ENCODE data around the gene EPN2.

EPN2 gene

DNA sequence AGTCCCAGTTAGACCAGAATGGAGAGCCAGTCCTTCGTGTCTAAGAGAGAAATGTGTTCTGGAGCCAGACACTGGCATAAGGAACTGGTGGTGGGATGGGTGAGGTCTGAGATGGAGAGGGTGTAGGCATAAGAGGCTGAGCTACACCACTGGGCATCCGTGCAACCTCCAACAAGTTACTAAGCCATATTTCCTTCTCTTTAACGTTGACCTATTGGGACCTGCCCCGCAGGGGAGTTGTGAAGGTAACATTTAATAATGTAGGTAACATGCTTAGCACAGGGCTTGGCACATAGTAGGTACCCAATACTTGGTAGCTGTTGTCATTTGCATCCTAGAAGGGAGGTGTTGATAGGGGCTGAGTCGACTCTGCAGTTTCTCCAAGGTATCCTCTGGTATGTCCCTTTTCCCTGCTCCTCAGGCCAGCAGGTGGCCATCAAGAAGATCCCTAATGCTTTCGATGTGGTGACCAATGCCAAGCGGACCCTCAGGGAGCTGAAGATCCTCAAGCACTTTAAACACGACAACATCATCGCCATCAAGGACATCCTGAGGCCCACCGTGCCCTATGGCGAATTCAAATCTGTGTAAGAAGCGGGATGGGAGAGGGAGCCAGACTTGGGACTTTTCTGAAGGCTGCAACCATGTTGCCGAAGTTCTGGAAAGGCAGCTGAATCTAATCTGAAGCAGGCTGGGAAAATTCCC lies 142.3 kb downstream of the EPN2 start:
- DNase-seq: peak in 3 of 42 donors; percentile 6 to 22 (median 22)
- intact Hi-C loops (cut with DNase I): no loop called here

DNA sequence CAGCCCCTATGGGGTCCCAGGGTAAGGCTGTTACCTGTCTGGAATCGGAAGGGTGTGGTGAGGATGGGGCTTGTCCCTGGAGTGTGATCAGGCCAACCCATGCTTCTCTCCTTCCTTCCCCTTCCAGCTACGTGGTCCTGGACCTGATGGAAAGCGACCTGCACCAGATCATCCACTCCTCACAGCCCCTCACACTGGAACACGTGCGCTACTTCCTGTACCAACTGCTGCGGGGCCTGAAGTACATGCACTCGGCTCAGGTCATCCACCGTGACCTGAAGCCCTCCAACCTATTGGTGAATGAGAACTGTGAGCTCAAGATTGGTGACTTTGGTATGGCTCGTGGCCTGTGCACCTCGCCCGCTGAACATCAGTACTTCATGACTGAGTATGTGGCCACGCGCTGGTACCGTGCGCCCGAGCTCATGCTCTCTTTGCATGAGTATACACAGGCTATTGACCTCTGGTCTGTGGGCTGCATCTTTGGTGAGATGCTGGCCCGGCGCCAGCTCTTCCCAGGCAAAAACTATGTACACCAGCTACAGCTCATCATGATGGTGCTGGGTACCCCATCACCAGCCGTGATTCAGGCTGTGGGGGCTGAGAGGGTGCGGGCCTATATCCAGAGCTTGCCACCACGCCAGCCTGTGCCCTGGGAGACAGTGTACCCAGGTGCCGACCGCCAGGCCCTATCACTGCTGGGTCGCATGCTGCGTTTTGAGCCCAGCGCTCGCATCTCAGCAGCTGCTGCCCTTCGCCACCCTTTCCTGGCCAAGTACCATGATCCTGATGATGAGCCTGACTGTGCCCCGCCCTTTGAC lies 143.5 kb downstream of the EPN2 start:
- intact Hi-C loops (cut with DNase I): no loop called here
- DNase-seq: peak in 3 of 42 donors; percentile 5 to 39 (median 16)

DNA sequence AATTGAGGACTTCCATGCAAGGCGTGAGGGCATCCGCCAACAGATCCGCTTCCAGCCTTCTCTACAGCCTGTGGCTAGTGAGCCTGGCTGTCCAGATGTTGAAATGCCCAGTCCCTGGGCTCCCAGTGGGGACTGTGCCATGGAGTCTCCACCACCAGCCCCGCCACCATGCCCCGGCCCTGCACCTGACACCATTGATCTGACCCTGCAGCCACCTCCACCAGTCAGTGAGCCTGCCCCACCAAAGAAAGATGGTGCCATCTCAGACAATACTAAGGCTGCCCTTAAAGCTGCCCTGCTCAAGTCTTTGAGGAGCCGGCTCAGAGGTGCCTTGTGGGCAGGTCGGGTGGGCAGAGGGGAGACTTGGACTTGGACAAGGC lies 144.2 kb downstream of the EPN2 start:
- intact Hi-C loops (cut with DNase I): no loop called here
- no peak for DNase-seq

DNA sequence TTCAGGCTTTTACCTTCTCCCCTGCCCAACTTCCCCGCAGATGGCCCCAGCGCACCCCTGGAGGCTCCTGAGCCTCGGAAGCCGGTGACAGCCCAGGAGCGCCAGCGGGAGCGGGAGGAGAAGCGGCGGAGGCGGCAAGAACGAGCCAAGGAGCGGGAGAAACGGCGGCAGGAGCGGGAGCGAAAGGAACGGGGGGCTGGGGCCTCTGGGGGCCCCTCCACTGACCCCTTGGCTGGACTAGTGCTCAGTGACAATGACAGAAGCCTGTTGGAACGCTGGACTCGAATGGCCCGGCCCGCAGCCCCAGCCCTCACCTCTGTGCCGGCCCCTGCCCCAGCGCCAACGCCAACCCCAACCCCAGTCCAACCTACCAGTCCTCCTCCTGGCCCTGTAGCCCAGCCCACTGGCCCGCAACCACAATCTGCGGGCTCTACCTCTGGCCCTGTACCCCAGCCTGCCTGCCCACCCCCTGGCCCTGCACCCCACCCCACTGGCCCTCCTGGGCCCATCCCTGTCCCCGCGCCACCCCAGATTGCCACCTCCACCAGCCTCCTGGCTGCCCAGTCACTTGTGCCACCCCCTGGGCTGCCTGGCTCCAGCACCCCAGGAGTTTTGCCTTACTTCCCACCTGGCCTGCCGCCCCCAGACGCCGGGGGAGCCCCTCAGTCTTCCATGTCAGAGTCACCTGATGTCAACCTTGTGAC lies 144.7 kb downstream of the EPN2 start:
- peak in 2 of 42 donors; percentile 9 to 33 for DNase-seq
- intact Hi-C loops (cut with DNase I): no loop called here

DNA sequence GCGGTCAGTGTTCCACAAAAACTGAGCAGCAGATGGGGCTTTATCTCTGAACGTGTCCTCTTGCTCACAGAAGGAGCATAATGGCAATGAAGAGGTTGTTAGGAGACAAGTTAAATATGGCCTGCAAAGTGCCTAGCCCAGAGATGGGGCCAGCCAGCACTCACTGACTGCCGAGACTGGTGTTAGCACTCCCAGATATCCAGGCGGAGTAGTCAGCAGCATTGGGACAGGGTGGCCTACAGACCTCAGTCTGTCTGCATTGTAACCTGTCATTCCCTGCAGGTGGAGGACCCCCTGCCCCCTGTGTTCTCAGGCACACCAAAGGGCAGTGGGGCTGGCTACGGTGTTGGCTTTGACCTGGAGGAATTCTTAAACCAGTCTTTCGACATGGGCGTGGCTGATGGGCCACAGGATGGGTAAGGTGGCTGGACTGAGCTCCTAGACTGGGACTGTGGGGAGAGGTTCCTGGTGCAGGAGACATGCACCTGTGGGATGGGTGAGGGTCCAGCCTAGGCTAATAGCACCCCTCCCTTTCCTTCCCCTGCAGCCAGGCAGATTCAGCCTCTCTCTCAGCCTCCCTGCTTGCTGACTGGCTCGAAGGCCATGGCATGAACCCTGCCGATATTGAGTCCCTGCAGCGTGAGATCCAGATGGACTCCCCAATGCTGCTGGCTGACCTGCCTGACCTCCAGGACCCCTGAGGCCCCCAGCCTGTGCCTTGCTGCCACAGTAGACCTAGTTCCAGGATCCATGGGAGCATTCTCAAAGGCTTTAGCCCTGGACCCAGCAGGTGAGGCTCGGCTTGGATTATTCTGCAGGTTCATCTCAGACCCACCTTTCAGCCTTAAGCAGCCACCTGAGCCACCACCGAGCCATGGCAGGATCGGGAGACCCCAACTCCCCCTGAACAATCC lies 145.6 kb downstream of the EPN2 start:
- intact Hi-C loops (cut with DNase I): no loop called here
- DNase-seq: peak in 2 of 42 donors; percentile 8 to 23

DNA sequence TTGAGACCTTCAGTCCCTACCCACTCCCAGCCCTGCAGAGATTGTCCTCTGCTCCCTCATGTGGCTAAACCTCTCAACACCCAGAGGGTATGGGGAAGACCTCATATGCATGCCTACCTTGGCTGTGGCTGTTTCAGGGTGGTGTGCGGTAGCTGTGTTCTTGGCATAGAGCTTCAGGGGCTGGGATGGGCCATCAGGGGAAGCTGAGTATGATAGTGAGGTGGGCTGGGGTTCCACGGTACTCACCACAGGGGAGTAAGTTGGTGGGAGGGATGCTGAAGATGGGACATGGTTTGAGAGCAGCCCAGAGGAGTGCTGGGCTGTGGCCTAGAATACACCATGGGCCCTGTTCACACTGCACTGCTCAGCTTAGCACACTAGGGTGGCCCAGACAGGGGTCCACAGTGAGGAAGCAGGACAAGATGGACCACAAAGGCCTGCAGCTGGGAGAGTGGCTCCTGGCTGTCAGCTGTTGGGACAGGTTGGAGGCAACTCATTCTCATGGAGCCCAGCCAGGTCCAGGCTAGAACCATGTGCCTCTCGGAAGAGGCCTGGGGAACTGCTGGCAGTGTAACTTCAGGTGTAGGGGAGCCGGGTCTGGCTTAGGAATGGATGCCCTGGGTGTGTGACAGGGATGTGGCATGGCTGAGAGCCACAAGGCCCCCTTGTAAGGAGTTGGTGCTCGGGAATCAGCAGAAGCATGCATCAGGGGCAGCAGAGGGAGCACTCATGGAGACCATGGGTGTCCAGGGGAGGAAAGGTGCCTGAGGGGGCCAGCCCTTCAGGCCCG lies 146.7 kb downstream of the EPN2 start:
- peak in 1 of 42 donors; percentile 40 for DNase-seq
- intact Hi-C loops (cut with DNase I): no loop called here

DNA sequence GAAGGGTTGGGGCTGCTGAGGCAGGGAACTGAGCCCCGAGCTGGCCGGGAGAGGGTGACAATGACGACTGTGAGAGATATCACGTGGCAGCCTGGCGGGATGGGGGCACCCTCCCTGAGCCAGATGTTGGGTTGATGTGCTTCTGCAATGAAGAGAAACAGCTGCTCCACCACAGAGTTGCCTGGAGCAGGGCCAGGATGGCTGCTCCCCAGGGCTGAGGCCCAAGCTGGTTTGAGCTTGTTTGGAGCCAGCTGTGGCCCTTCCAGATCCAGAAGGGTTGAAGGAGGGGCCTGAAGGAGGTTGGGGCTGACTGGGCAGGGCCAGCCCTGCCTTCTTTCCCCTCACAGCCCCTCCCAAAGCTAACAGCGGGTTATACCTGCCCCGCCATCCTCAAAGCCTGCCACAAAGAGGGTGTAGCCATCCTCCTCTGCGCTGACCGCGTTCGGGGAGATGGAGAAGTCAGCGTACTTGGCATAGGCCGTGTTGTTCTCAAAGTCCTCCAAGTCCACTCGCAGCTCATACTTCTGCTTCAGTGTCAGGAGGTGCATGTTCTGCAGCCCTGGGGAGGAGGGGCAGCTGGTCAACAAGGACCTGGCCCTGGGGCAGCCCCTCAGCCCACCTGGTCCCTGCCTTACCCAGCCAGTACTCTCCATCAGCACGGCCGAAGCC lies 147.7 kb downstream of the EPN2 start:
- intact Hi-C loops (cut with DNase I): no loop called here
- DNase-seq: peak; percentile 72 to 97 (median 89)

DNA sequence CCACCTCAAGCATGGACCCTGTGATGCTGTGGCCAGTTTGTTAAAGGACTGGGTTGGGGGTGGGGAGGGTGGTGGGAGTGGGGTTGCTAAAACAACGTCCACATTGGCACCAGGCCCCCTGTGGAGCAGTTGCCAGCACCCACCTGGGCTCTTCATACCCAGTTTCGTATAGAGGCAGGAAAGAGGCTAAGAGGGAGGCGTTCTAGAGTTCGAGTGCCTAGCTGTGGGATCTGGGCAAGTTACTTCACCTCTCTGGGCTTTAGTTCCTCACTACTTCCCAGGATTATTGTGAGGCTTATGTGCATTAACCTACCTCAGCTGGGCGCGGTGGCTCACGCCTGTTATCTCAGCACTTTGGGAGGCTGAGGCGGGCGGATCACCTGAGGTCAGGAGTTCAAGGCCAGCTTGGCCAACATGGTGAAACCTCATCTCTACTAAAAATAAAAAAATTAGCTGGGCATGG lies 148.4 kb downstream of the EPN2 start:
- intact Hi-C loops (cut with DNase I): no loop called here
- peak in 2 of 42 donors; percentile 29 to 33 for DNase-seq
